IMR-90 (cell line): ENCODE data around the gene OR8B4.

Experiments used
- BHLHE40 ChIP-seq: fragments of 150-350 bp; IDR thresholded peaks from 2 replicates; pipeline ENCODE4 v1.6.1; 2016; ENCODE audit warnings: mild to moderate bottlenecking, low read depth, low read length
- MAFK ChIP-seq: IDR thresholded peaks from 2 replicates; pipeline ENCODE4 v1.6.1; 2012; ENCODE audit warnings: low read depth, low read length, improper control_type of control experiment
- MXI1 ChIP-seq: IDR thresholded peaks from 2 replicates; pipeline ENCODE4 v1.6.1; 2012; ENCODE audit warnings: low read depth, mild to moderate bottlenecking, low read length, moderate library complexity, borderline replicate concordance
- POLR2A ChIP-seq: IDR thresholded peaks from 2 replicates; pipeline ENCODE4 v1.6.1; 2012; ENCODE audit warnings: mild to moderate bottlenecking, low read depth, low read length
- TF ChIP-seq, protein P1 (sequence below): conservative IDR thresholded peaks from 2 replicates; pipeline ENCODE4 v1.5.1; 2012; ENCODE audit warnings: mild to moderate bottlenecking, low read depth, low read length, improper control_type of control experiment

DNA sequence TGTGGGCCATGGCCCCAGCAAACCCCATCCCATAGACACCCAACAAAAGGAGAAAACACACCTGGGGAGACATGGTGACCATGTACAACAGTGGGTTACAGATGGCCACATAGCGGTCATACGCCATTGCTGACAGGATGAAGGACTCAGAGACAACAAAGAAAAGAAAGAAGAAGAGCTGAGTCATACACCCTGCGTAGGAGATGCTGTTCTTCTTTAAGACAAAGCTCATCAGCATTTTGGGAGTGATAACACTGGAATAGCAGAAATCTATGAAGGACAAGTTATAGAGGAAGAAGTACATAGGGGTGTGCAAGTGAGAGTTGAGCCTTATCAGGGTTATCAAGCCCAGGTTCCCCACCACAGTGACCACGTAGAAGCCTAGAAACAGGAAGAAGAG is 15.9 kb upstream of the OR8B4 start:
- TF ChIP-seq, protein P1, sequence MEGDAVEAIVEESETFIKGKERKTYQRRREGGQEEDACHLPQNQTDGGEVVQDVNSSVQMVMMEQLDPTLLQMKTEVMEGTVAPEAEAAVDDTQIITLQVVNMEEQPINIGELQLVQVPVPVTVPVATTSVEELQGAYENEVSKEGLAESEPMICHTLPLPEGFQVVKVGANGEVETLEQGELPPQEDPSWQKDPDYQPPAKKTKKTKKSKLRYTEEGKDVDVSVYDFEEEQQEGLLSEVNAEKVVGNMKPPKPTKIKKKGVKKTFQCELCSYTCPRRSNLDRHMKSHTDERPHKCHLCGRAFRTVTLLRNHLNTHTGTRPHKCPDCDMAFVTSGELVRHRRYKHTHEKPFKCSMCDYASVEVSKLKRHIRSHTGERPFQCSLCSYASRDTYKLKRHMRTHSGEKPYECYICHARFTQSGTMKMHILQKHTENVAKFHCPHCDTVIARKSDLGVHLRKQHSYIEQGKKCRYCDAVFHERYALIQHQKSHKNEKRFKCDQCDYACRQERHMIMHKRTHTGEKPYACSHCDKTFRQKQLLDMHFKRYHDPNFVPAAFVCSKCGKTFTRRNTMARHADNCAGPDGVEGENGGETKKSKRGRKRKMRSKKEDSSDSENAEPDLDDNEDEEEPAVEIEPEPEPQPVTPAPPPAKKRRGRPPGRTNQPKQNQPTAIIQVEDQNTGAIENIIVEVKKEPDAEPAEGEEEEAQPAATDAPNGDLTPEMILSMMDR: no peak
- TF ChIP-seq MXI1 (no peak), POLR2A (no peak), BHLHE40 (no peak), MAFK (no peak)
